GM19099 (cell line): ENCODE data around the gene OR6K3.

Source experiments
- POLR2A ChIP-seq: IDR thresholded peaks from 3 replicates; pipeline ENCODE4 v1.6.1; 2011; ENCODE audit warnings: low read depth; ENCODE audit not compliant: insufficient read length; ENCODE audit errors: extremely low read depth

OR6K3 gene

DNA sequence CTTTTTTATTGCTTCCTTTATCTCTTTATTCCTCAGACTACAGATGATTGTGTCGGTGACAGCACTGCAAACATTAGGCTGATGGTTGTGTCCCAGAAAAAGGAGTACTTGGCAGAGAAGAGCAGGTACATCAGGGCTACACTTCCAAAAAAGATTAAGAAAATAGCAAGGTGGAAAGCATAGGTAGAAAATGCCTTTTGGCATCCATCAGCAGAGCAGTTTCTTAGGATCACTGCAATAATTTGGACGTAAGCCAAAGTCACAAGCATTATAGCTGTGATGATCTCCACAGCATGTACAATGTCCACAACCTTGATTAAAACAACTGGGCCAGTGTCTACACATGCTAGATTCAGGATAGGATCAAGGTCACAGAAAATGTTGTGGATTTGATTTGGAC lies 25.9 kb downstream of the OR6K3 start:
- TF ChIP-seq POLR2A: no peak

DNA sequence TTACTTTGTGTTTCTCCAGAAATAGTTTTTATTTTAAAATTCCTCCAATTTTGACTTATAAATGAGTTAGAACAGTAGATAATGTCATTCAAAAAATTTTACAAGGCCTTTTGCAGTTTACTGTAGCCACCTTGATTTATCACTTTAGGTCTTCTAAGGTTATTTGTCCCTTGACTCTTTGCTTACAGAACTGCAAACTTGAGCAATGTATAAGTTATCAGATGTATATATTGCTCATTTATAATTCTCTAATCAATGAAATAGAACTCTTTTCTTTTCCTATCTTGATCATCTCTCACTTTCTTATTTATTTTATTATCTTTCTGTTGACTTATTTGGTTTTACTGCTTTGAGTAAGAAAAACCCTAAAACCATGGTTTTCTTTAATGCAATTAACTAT lies 28.2 kb downstream of the OR6K3 start:
- TF ChIP-seq POLR2A: no peak

DNA sequence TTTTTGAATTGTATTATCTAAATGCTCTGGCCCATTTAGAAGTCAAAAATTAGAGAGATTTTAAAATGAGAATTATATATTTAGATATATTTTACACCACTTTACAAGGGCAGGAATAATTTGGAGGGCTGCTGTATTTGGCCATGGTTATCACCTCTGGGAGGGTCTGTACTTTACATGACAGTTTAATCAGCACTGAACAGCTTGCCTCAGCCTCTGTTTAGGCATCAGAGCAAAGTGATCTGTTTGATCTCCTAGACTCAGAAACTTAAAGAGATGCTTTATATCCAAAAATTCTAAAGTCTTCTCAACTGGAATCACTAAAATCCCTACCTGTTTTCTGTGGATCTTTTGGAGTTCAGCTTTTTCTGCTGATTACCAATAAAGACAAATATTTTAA lies 28.6 kb downstream of the OR6K3 start:
- no peak for TF ChIP-seq POLR2A

- no peak for TF ChIP-seq POLR2A
These were observed 30.6 kb downstream of the OR6K3 start for GRCh38 chr1:158689875-158690274.

DNA sequence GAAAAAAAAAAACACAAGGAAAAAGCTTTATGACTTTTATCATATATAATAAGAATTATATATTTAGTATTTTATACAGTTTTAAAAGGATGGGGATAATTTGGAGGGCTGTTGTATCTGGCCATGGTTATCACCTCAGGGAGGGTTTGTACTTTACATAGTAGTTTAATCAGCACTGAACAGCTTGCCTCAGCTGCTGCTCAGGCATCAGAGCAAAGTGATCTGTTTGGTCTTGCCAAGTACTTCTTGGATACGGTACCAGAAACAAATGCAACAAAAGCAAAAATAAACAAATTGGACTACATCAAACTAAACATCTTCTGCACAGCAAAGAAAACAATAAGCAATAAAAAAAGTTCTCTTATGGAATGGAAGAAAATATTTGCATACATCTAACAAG lies 31.4 kb downstream of the OR6K3 start:
- TF ChIP-seq POLR2A: no peak

- TF ChIP-seq POLR2A: no peak
These were observed 33.5 kb downstream of the OR6K3 start for GRCh38 chr1:158687037-158687436.

- no peak for TF ChIP-seq POLR2A
These were observed 34.2 kb downstream of the OR6K3 start, which contains the start of gene SPTA1 for GRCh38 chr1:158686111-158687009. Gene SPTA1, minus strand, starts transcription at chr1:158686715. Its CDS starts 198 bp downstream, at chr1:158686517.

- TF ChIP-seq POLR2A: no peak
These were observed 35.4 kb downstream of the OR6K3 start for GRCh38 chr1:158685085-158685484.

DNA sequence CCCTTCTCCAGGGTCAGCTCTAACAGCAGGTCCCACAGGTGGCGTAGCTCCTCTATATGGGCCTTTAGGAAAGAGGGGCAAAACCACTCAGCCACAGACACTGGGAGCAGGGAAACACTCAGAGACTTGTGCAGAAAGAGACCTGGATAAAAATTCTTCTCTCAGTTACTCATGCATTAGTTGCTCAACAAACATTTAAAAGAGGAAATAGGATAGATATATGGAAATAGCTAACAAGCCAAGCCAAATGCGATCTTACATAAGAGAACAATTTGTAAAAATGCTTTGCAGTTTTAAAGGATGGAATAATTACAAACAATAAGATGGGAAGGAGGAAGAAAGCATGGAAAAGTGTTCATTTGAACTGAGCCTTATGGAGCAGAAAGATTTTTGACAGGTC lies 38.9 kb downstream of the OR6K3 start:
- TF ChIP-seq POLR2A: no peak

- no peak for TF ChIP-seq POLR2A
These were observed 41.2 kb downstream of the OR6K3 start for GRCh38 chr1:158679289-158679688.

DNA sequence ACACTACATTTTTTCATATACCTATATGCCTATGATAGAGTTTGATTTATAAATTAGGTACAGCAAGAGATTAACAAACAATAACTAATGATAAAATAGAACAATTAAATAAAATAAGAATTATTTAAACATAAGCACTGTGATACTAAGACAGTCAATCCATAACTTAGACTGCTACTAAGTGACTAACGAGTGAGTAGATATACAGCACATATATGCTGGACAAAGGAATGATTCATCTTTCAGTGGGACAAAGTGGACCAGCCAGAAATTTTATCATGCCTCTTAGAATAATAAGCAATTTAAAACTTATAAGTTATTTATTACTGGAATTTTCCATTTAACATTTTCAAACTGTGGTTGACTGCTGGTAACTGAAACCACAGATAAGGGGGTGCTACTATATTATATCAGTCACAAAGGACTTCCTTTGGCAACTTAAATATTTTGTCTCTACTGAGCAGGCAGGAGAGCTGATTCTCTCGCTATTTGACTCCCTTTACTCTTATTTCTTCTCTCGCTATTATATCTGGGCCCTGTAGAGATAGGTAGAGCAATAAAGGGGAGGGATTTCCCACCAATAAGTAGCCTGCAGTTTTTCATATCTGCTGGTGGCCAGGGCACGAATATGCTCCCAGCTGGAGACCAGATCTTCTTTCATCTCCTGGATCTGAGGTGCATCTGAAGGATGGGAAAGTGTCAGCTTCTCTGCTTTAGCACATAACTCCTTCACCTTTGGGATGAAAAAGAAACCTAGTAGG lies 44.8 kb downstream of the OR6K3 start:
- no peak for TF ChIP-seq POLR2A

DNA sequence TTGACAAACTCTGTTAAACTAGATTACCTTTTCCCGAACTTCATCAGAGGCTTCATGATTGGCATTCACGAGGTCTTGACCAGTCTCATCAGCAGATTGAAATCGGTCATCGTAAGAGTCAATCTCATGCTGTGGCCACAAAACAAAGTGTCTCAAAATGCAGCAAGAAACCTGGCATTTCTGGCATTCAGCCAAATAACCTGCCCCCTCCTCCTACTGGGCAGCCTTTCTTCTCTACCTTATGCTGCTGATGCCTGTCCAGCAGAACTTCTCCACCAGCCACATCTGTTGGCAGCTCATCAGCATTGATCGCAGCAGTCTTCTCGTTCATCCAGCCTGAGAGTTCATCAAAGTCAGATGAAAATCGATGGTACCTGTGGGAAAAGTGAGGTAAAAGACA lies 46.2 kb downstream of the OR6K3 start:
- no peak for TF ChIP-seq POLR2A
